Measurements from ENCODE around the gene RBPJ.

- no peak for TF ChIP-seq CTCF (IDR thresholded peaks at IDR 0.05)
- TF ChIP-seq POLR2A (IDR thresholded peaks at IDR 0.05): no peak
Measured at GRCh38 chr4:26400132-26400531, 79.3 kb downstream of the RBPJ start.

Data from esophagus squamous epithelium (tissue), 4 donors.